ENCODE measurements around the gene SHMT2.

DNA sequence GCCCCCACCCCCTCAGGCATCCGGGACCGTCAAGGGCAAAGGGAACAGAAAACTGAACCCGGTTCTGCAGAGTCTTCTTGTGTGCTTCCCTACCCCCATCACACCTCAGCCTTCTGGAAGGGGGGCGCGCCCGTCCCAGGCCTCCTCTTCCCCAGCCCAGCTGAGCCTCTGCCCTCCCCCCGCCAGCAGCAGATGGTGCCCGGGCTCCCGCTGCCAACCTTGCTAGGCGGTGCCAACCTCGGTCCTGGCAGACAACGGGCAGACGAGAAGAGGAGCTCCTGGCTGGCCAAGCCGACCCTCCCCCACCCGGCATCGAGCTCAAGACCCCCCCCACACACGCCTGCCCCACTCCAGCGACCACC, 12.8 kb downstream of the SHMT2 start:
- TF ChIP-seq POLR2AphosphoS5 (IDR thresholded peaks at IDR 0.05; ENCODE audit: low read depth, low read length): no peak
- no peak for TF ChIP-seq CTCF (IDR thresholded peaks at IDR 0.05)
- TF ChIP-seq SIN3A (IDR thresholded peaks at IDR 0.05; ENCODE audit: borderline replicate concordance, insufficient read depth, low read depth, low read length): no peak
- TF ChIP-seq TCF7L2 (IDR thresholded peaks at IDR 0.05; ENCODE audit: low read depth, low read length): no peak

Data from Panc1 (cell line).